ENCODE data around the gene VPS13D.

Gene VPS13D

GRCh38 chr1:12539705-12540579 lies 310.1 kb downstream of the VPS13D start:
- in situ Hi-C loops (cut with HindIII; ENCODE audit: low sequenced_read_pairs), result no loop called here
- DNase-seq (ENCODE audit: low read depth, low spot score), result peak; percentile 97
- TF ChIP-seq CTCF (IDR thresholded peaks at IDR 0.05; ENCODE audit: low read depth, low read length), result no peak
- no peak overlapping the region for H3K4me3 ChIP-seq (ENCODE audit: low read depth, low read length)

GRCh38 chr1:12540580-12541273 lies 310.9 kb downstream of the VPS13D start:
- DNase-seq (ENCODE audit: low read depth, low spot score), result no peak
- in situ Hi-C loops (cut with HindIII; ENCODE audit: low sequenced_read_pairs), result no loop called here
- no peak for TF ChIP-seq CTCF (IDR thresholded peaks at IDR 0.05; ENCODE audit: low read depth, low read length)
- H3K4me3 ChIP-seq (ENCODE audit: low read depth, low read length), result no peak overlapping the region

- in situ Hi-C loops (cut with HindIII; ENCODE audit: low sequenced_read_pairs), result no loop called here
These were observed 311.7 kb downstream of the VPS13D start for GRCh38 chr1:12541274-12542137.

GRCh38 chr1:12542138-12542465 lies 312.3 kb downstream of the VPS13D start:
- TF ChIP-seq CTCF (IDR thresholded peaks at IDR 0.05; ENCODE audit: low read depth, low read length), result no peak

More at GRCh38 chr1:12541274-12542137, 311.7 kb downstream of the VPS13D start:
- DNase-seq (ENCODE audit: low read depth, low spot score), result peak; percentile 79
- TF ChIP-seq CTCF (IDR thresholded peaks at IDR 0.05; ENCODE audit: low read depth, low read length), result no peak
- no peak overlapping the region for H3K4me3 ChIP-seq (ENCODE audit: low read depth, low read length)

GRCh38 chr1:12542616-12543592 lies 313.1 kb downstream of the VPS13D start:
- in situ Hi-C loops (cut with HindIII; ENCODE audit: low sequenced_read_pairs), result no loop called here
- DNase-seq (ENCODE audit: low read depth, low spot score), result no peak
- no peak overlapping the region for H3K4me3 ChIP-seq (ENCODE audit: low read depth, low read length)
- no peak for TF ChIP-seq CTCF (IDR thresholded peaks at IDR 0.05; ENCODE audit: low read depth, low read length)

More at GRCh38 chr1:12542138-12542465, 312.3 kb downstream of the VPS13D start:
- DNase-seq (ENCODE audit: low read depth, low spot score), result no peak
- no peak overlapping the region for H3K4me3 ChIP-seq (ENCODE audit: low read depth, low read length)
- in situ Hi-C loops (cut with HindIII; ENCODE audit: low sequenced_read_pairs), result no loop called here
